Measurements from ENCODE around the gene BLTP3A. TPM values are rescaled to one million over a fixed set of nuclear protein-coding genes. Genes with fewer than 3 reads are reported as not detected.

Gene BLTP3A
- total and polyA plus RNA-seq, 2 of the 8 experiments (the other 6 are each of a cell fraction or from before 2014, with no cell fraction given): 8.5 to 17.2 TPM

DNA sequence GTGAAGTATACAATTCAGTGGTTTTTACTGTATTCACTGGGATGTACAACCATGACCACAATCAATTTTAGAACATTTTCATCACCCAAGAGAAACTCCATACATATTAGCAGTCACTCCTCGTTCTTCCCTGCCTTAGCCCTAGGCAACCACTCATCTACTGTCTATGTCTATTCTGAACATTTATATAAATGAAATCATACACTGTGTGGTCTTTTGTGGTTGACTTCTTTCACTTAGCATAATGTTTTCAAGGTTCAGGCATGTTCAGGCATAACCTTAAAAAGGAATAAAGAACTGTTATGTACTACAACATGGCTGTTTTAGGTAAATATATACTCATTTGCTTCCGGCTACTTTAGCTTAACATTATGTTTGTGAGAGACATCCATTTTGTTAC, 37.3 kb downstream of the BLTP3A start:
- H2BK120ac ChIP-seq (replicated peaks; ENCODE audit: low read depth, low read length): no peak overlapping the region
- H3K36me3 ChIP-seq (ENCODE audit: control insufficient read depth in 2 of 4, insufficient read depth in 4 of 4, low read length in 3 of 4): peaks cover 0 to 11% (median 1%) of the 10 kb centered on the region in 4 experiments; a peak in 2 of 8 replicates
- no peak overlapping the region for H2BK20ac ChIP-seq (ENCODE audit: low read length)
- no peak overlapping the region for H4K5ac ChIP-seq (ENCODE audit: insufficient read length, low read depth, low read length)
- H3K9me3 ChIP-seq (ENCODE audit: insufficient read depth in 2 of 2, low read depth in 1 of 2, low read length in 1 of 2): no peaks in the 10 kb centered on the region
- H3K27ac ChIP-seq (ENCODE audit: low read depth, low read length): no peak overlapping the region
- H3K23ac ChIP-seq (ENCODE audit: insufficient read length): no peak overlapping the region
- no peak for FAIRE-seq
- no peak overlapping the region for H2AK5ac ChIP-seq (ENCODE audit: low read depth, low read length)
- H3K56ac ChIP-seq (replicated peaks; ENCODE audit: insufficient read length, low read depth, low read length): no peak overlapping the region
- H3K23me2 ChIP-seq (ENCODE audit: low read depth, low read length): no peaks in the 10 kb centered on the region
- DNase-seq (ENCODE audit: low read depth in 1 of 2, low spot score in 2 of 2): no peak
- H3K4me3 ChIP-seq (ENCODE audit: extremely low read depth in 1 of 4, insufficient read depth in 2 of 4, low read depth in 3 of 4, low read length in 4 of 4): no peak overlapping the region
- no peaks in the 10 kb centered on the region for H4K20me1 ChIP-seq (replicated peaks in 1 of 2; ENCODE audit: control insufficient read depth in 1 of 2, insufficient read depth in 2 of 2, low read length in 2 of 2)
- H2AFZ ChIP-seq (ENCODE audit: low read length): no peak overlapping the region
- ChIA-PET CTCF (ENCODE audit: partially characterized antibody) (interaction anchor here (1.4 kb wide), 1 partner anchor 38 kb away, joined by 3 read pairs; no protein-coding TSS in a partner anchor), POLR2A (ENCODE audit: partially characterized antibody) (interaction anchor here (1.4 kb wide), 1 partner anchor 37 kb away, joined by 4 read pairs; the partner anchor contains the start of gene BLTP3A)
- H3K9ac ChIP-seq (replicated peaks in 1 of 4; ENCODE audit: extremely low read depth in 1 of 4, low read depth in 3 of 4, low read length in 3 of 4): no peak overlapping the region
- no peak overlapping the region for H2BK15ac ChIP-seq (ENCODE audit: low read length)
- no peaks in the 10 kb centered on the region for H3K27me3 ChIP-seq (replicated peaks in 1 of 4; ENCODE audit: control insufficient read depth in 3 of 4, extremely low read depth in 1 of 4, insufficient read depth in 3 of 4, low read length in 3 of 4)
- no peak overlapping the region for H3K4ac ChIP-seq (replicated peaks; ENCODE audit: insufficient read length, low read depth, low read length)
- no peaks in the 10 kb centered on the region for H3K79me2 ChIP-seq (ENCODE audit: control insufficient read depth in 1 of 2, insufficient read depth in 2 of 2, low read length in 2 of 2)
- H3K4me1 ChIP-seq (replicated peaks in 1 of 4; ENCODE audit: control insufficient read depth in 3 of 4, insufficient read depth in 4 of 4, low read length in 3 of 4): no peaks in the 10 kb centered on the region
- no peak overlapping the region for H4K8ac ChIP-seq (ENCODE audit: extremely low read depth, insufficient read depth, low read length)
- no peak overlapping the region for H2BK5ac ChIP-seq (ENCODE audit: low read depth, low read length)
- H3K4me2 ChIP-seq (ENCODE audit: insufficient read depth in 1 of 2, low read depth in 2 of 2, low read length in 2 of 2): no peak overlapping the region
- H3K14ac ChIP-seq (ENCODE audit: insufficient read length): no peak overlapping the region
- no peak overlapping the region for H3K18ac ChIP-seq (ENCODE audit: extremely low read depth, low read length)
- WGBS, 2 experiments (ENCODE audit: extremely low coverage in 1 of 2, insufficient coverage in 1 of 2, insufficient read length in 1 of 2, insufficient replicate concordance in 2 of 2, low coverage in 1 of 2, low lambda C conversion rate in 2 of 2, missing lambda C conversion rate in 1 of 2): 100% methylated on average over 2 of the region's 2 CpGs; no CpG with 5 or more reads in 1 of the 2 experiments
- H2BK12ac ChIP-seq (ENCODE audit: low read depth, low read length): no peak overlapping the region
- H3K79me1 ChIP-seq (ENCODE audit: low read depth, low read length): no peaks in the 10 kb centered on the region
- H4K91ac ChIP-seq (replicated peaks; ENCODE audit: insufficient read length, low read length): no peak overlapping the region
- TF ChIP-seq TAF1 (IDR thresholded peaks at IDR 0.05; ENCODE audit: low read depth, low read length) (no peak), MAFK (IDR thresholded peaks at IDR 0.05; ENCODE audit: low read depth, low read length) (no peak), EGR1 (IDR thresholded peaks at IDR 0.05; ENCODE audit: borderline replicate concordance, low read depth, low read length) (no peak), EZH2 (IDR thresholded peaks at IDR 0.05; ENCODE audit: low read depth, low read length, severe bottlenecking) (no peak), CBX5 (IDR thresholded peaks at IDR 0.05; ENCODE audit: low read depth, low read length) (no peak), GABPA (IDR thresholded peaks at IDR 0.05; ENCODE audit: borderline replicate concordance, insufficient read depth, low read length) (no peak), RXRA (IDR thresholded peaks at IDR 0.05; ENCODE audit: insufficient read depth, low read depth, low read length) (no peak), BCL11A (IDR thresholded peaks at IDR 0.05; ENCODE audit: low read depth in 2 of 2, low read length in 2 of 2) (no peak), RNF2 (IDR thresholded peaks at IDR 0.05; ENCODE audit: borderline replicate concordance, low read depth, low read length, missing control alignments, poor library complexity, severe bottlenecking) (no peak), HDAC2 (IDR thresholded peaks at IDR 0.05; ENCODE audit: borderline replicate concordance in 1 of 2, low read depth in 2 of 2, low read length in 2 of 2) (no peak), BRCA1 (IDR thresholded peaks at IDR 0.05; ENCODE audit: low read depth, low read length) (no peak), SIX5 (IDR thresholded peaks at IDR 0.05; ENCODE audit: low read depth, low read length) (no peak), POLR2A (IDR thresholded peaks at IDR 0.05; ENCODE audit: control extremely low read depth in 1 of 2, low read depth in 2 of 2, low read length in 2 of 2) (no peak)
- TF ChIP-seq, protein P1, sequence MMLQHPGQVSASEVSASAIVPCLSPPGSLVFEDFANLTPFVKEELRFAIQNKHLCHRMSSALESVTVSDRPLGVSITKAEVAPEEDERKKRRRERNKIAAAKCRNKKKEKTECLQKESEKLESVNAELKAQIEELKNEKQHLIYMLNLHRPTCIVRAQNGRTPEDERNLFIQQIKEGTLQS (IDR thresholded peaks at IDR 0.05; ENCODE audit: insufficient read depth, low read depth, low read length): no peak

Measured in H1 (cell line).